ENCODE results near the gene CREB3L4. TPM values are rescaled to one million over a fixed set of nuclear protein-coding genes. Genes with fewer than 3 reads are reported as not detected.
A peak's percentile ranks its signal among the peaks of the same experiment; 100 is the strongest.

CREB3L4 gene, protein sequence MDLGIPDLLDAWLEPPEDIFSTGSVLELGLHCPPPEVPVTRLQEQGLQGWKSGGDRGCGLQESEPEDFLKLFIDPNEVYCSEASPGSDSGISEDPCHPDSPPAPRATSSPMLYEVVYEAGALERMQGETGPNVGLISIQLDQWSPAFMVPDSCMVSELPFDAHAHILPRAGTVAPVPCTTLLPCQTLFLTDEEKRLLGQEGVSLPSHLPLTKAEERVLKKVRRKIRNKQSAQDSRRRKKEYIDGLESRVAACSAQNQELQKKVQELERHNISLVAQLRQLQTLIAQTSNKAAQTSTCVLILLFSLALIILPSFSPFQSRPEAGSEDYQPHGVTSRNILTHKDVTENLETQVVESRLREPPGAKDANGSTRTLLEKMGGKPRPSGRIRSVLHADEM
- 10 to 100 TPM in 3 of 4 donors, 1 to 10 TPM in 1; 6.6 to 23.1 (median 17.0) TPM for total RNA-seq

DNA sequence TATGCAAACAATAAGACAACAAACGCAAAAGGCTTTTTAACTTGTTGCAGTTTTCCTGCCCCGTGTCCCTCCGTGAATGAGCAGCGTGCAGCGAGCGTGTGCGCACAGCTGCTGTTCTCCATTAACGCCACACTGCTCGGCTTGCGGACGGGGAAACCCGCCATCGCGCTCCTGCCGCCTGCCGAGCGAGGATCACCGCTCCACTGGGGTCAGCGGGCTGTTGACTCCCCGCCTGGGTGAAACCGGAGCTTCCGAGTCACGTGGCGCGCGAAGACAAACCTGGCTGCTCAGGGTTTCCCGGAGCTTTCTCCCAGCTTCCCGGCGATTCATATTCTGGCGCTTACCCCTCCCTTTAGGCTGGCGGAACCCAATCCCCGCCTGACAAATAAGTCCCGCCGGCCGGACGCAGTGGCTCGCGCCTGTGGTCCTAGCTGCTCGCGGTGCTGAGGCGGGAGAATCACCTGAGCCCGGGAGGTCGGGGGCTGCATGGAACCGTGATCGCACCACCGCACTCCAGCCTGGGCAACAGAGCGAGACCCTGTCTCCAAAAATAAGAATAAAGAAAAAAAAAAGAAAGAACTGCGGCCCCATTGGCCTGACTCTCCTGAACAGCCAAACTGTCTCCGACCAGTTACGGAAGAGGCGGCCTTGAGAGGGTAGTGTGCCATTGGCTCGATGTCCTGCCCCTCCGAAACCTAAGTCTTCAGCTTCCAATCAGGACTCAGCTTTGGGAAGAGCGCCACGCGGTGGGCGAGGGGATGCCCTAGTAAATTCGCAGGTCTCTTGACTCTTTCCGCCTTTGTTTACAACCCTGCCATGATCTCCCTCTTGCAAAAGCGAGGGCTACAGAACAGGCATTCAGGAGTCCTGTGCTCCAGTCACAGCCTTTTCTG lies at the start of gene CREB3L4:
Gene CREB3L4, plus strand, starts transcription at position 796 of the 893 bp plus-strand sequence. CDS start 624 bp downstream, outside the sequence.
- DNase-seq, result peak; percentile 95 to 96
- TF ChIP-seq POLR2A (IDR thresholded peaks at IDR 0.05) (peak; percentile 86 to 96), CTCF (IDR thresholded peaks at IDR 0.05) (peak in 3 of 6 experiments; percentile 16 to 33 (median 30))
- Histone ChIP-seq H3K27me3 (no peaks in the 10 kb centered on the region), H3K4me1 (peaks cover 28 to 34% of the 10 kb centered on the region in 2 donors), H3K36me3 (no peaks in the 10 kb centered on the region), H3K4me3 (replicated peaks in 1 of 3) (peak within 1 kb of the TSS; percentile 32 to 52 (median 46)), H3K27ac (peak within 1 kb of the TSS; percentile 88 to 98 (median 93)), H3K9me3 (no peaks in the 10 kb centered on the region)
- WGBS, 2 donors, result 0 to 1% methylated on average over 38 to 43 of the region's 60 CpGs
- intact Hi-C loops (cut with DNase I), result no loop called here

GRCh38 chr1:153919876-153920852 lies 47.5 kb upstream of the CREB3L4 start:
- peak in 1 of 2 donors; percentile 8 for DNase-seq
- no peaks in the 10 kb centered on the region for H3K36me3 ChIP-seq
- H3K27ac ChIP-seq, result no peak overlapping the region
- H3K27me3 ChIP-seq, result no peaks in the 10 kb centered on the region
- peak in 2 of 6 experiments; percentile 10 to 35 for TF ChIP-seq CTCF (IDR thresholded peaks at IDR 0.05)
- TF ChIP-seq POLR2A (IDR thresholded peaks at IDR 0.05), result no peak
- peaks cover 17 to 32% of the 10 kb centered on the region in 2 donors for H3K4me1 ChIP-seq
- H3K4me3 ChIP-seq (replicated peaks in 1 of 3), result no peak overlapping the region
- 55 to 56% methylated on average over 4 of the region's 4 CpGs for WGBS, 2 donors
- intact Hi-C loops (cut with DNase I), result loop anchor here (5.0 kb wide), 1 partner anchor 98 kb away; no protein-coding TSS in a partner anchor
- H3K9me3 ChIP-seq, result no peaks in the 10 kb centered on the region

- Histone ChIP-seq H3K27me3 (no peaks in the 10 kb centered on the region), H3K4me1 (peaks cover 17 to 32% of the 10 kb centered on the region in 2 donors), H3K4me3 (replicated peaks in 1 of 3) (peak overlapping the region in 2 of 3 donors; percentile 96), H3K9me3 (no peaks in the 10 kb centered on the region), H3K27ac (peak overlapping the region in 1 of 3 donors; percentile 91), H3K36me3 (no peaks in the 10 kb centered on the region)
- no peak for DNase-seq
- TF ChIP-seq CTCF (IDR thresholded peaks at IDR 0.05), result no peak
- no peak for TF ChIP-seq POLR2A (IDR thresholded peaks at IDR 0.05)
- intact Hi-C loops (cut with DNase I), result loop anchor here (5.0 kb wide), 1 partner anchor 99 kb away; no protein-coding TSS in a partner anchor
- WGBS, 2 donors, result 30 to 36% methylated on average over 3 of the region's 3 CpGs
These were observed 46.5 kb upstream of the CREB3L4 start for GRCh38 chr1:153921080-153921802.

DNA sequence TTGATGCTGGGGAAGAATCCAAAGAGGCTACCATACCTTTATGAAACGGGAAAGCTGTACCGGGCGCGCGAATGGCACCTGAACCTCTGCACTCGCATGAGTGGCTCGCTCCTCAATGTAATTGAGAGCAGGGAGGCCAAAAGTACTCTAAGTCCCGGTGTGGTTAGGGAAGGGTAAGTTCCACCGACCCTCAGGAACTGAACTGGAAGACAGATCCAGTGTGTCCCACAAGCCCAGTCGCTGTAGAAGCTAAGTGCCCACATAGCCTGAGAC lies 46.0 kb upstream of the CREB3L4 start:
- H3K4me1 ChIP-seq, result peaks cover 17 to 32% of the 10 kb centered on the region in 2 donors
- TF ChIP-seq CTCF (IDR thresholded peaks at IDR 0.05) (no peak), POLR2A (IDR thresholded peaks at IDR 0.05) (no peak)
- H3K4me3 ChIP-seq (replicated peaks in 1 of 3), result peak overlapping the region; percentile 27 to 96 (median 96)
- H3K9me3 ChIP-seq, result no peaks in the 10 kb centered on the region
- intact Hi-C loops (cut with DNase I), result loop anchor here (5.0 kb wide), 1 partner anchor 99 kb away; no protein-coding TSS in a partner anchor
- peak overlapping the region in 2 of 3 donors; percentile 91 to 92 for H3K27ac ChIP-seq
- WGBS, 2 donors, result 0 to 4% methylated on average over 10 of the region's 10 CpGs
- no peaks in the 10 kb centered on the region for H3K27me3 ChIP-seq
- H3K36me3 ChIP-seq, result no peaks in the 10 kb centered on the region
- peak; percentile 25 to 44 for DNase-seq

Data from thyroid gland (tissue), 4 donors.